GM19463 (cell line): ENCODE data around the gene CERK.

ENCODE experiments used
- ATAC-seq: cut with Tn5 transposase; IDR thresholded peaks from one replicate; pipeline ENCODE4 v1.9.1; 2021; ENCODE audit warnings: mild to moderate bottlenecking, moderate library complexity; ENCODE audit not compliant: unreplicated experiment

Gene CERK

DNA sequence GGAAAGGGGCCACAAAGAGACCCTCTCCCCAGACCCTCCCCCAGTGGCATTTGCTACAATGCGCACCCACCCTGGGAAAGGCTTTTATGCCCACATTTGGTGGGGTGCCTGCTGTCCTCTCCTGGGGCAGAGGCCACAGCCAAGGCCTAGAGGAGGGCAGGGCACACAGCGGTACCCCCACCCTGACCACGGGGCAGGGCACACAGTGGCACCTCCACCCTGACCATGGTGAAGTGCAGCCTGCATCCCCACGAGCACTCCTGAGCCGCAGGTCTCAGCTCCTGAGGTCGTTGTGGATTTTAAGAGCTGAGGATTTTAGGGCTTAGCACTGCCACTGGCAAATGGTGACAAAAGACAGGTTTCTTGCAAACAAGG lies 34.1 kb downstream of the CERK start:
- ATAC-seq: no peak

- ATAC-seq: no peak
Observed at GRCh38 chr22:46703171-46703995, 34.7 kb downstream of the CERK start.

- ATAC-seq: no peak
Observed at GRCh38 chr22:46701262-46701661, 36.8 kb downstream of the CERK start.

- no peak for ATAC-seq
Observed at GRCh38 chr22:46699091-46699490, 39.0 kb downstream of the CERK start.

DNA sequence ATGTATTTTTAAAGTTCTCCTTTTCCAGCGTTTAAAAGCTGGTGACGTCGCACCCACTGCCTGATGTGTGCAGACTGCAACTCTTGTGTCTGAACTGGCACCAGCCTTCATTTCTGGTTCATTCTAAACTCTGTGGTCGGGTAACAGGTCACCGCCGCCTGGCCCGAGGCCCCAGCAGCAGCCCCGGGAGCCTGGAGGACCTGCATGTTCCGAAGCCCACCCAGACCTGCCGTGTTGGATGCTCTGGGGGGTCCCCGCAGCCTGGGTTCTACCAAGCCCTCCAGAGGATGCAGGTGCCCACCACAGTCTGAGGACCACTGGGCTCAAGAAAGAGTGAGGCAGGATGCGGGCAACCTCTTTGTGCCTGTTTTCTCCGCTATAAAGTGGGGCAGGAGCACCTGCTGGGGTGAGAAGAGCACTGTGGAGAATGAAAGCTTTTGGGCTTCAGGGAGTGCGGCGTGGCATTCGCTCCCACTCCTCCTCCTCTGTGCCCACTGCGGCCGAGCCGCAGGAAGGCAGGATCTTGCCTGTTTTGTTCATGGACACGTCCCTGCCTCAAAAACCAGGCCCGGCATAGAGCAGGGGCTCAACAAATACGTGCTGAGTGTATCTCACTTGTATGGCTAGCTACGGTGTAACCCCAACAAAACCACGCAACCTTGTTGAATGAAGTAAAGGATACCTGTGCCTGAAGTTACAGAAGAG lies 40.1 kb downstream of the CERK start:
- ATAC-seq: no peak

- ATAC-seq: no peak
Observed at GRCh38 chr22:46696614-46697013, 41.4 kb downstream of the CERK start.

GRCh38 chr22:46696229-46696518 lies 41.9 kb downstream of the CERK start:
- no peak for ATAC-seq

DNA sequence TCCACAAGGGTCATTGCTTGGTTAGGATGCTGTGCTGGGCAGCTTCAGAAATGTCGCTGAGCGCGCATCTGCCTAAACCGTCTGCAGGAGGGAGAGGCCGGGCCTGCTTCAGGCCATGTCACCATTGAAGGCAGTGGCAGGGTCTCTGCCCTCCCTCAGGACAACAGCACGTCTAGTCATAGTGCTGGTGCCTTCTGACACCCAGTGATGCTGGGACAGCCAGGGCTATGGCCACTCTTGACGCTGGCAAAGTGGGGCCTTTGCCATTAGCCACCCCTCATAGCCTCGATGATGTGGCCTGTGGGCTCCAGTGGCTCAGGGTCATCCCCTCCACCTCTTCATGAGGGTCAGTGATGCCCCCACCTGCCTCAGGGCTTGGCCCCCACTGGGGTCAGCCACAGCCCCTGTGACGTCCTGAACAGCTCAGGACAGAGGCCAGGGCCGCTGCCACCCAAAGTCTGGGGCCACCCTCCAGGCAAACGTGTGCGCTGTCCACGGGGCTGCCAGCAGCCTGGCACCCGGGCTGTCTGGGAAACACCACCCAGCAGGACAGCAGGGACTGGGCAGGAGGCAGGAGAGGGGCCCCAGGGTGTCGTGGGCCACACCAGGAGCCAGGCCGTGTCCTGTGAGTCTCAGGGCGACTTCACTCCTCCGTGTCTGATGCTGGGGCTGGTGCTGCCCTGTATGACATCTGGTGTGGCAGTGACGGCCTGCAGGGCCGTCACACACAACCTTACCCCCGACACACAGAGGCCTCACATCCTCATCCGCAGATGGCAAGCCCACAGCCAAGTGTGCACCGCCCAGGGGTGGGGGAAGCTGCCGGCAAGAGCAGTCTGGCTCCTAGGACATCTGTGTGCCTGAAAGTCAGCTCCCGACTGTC lies 42.5 kb downstream of the CERK start:
- ATAC-seq: no peak

DNA sequence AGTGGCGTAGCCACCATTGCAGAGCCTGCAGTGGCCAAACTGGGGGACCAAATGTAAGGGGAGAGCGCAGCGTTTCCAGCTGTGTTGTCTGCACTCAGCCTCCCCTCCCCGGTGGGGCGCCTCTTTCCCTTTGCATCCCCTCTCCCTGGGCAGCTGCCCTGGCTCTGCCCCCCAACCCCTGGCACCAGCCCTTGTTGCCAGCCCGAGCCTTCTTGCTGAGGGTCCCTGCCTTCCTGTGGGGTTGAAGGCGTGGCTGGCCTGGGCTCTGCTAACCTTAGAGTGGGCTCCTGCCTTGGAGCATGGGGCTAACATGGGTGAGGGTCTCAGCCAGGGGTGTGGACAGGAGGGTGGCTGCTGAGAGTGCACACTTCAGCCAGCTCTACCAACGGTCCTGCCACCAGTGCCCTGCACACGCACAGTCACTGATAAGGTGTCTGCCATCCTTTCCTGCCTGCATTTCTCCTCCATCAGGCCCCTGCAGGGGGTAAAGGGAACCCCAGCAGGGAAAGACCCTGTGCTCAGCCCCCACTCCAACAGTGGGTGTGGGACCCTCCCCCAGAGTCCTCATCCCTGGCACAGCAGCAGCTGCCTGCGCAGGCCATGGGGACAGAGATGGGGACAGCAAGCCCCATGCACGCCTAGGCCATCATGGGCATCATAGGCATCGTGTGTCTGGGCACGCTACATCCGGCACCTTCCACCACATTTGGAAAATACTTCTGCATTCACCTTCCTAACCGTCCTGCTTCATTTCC lies 43.5 kb downstream of the CERK start:
- no peak for ATAC-seq

DNA sequence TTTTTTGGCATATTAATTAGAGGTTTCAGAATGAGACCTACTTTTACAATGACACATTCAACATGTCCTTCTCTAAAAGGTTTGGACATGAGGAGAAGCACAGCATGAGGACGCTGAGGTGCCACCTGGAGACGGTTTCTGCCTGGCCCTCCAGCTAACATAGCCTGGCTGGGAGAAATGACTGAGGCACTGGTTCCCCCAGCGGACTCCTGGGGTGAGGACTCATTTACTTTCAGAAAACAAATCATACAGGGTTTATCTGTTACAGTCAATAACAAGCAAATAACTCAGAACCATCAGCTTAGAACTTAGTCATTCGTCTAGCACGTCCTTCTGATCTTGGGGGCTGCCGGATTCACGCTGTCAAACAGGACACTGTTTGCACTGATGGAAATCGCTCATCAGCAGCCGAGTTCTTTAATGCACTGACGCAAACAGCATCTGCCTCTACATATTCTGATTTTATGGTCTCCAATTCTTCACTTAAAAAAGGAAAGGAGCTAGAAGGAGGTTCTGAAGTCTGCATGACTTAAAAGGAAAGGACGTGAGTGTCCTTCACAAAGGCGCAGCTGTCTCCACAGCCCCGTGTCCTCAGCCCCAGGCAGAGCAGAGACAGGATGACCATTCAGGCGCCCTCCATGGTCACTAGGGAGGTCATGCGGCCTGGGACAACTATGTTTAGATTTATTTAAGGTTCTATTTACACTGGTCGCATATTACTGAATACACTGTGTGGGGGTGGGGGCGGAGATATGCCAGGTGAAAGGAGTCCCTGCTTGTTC lies 44.2 kb downstream of the CERK start:
- no peak for ATAC-seq

- no peak for ATAC-seq
Observed at GRCh38 chr22:46691571-46691970, 46.5 kb downstream of the CERK start.

- no peak for ATAC-seq
Observed at GRCh38 chr22:46690146-46690545, 47.9 kb downstream of the CERK start.

DNA sequence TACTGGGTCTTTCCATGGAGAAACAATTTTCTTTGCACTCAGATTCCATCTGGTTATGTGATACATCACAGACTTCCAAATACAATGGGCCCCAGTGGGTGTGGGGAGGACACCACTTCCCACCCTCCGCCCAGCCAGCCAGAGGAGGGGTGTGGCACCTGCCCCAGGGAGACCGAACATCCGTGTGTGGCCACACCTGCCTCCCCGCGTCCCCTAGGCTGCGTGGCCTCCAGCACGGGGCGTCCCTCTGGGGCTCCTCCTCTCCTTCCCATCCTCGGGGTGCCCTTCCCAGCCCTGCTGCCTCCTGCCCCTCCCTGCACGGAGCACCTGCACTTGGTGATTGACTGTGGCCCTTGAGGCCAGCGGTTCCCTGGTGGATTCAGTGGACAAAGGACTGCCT lies 49.1 kb downstream of the CERK start:
- ATAC-seq: no peak

- no peak for ATAC-seq
Observed at GRCh38 chr22:46687460-46687859, 50.6 kb downstream of the CERK start.

- ATAC-seq: no peak
Observed at GRCh38 chr22:46687048-46687444, 51.0 kb downstream of the CERK start.

- no peak for ATAC-seq
Observed at GRCh38 chr22:46686221-46687047, 51.6 kb downstream of the CERK start.

- ATAC-seq: peak; percentile 90
Observed at GRCh38 chr22:46684706-46685105, 53.3 kb downstream of the CERK start.

DNA sequence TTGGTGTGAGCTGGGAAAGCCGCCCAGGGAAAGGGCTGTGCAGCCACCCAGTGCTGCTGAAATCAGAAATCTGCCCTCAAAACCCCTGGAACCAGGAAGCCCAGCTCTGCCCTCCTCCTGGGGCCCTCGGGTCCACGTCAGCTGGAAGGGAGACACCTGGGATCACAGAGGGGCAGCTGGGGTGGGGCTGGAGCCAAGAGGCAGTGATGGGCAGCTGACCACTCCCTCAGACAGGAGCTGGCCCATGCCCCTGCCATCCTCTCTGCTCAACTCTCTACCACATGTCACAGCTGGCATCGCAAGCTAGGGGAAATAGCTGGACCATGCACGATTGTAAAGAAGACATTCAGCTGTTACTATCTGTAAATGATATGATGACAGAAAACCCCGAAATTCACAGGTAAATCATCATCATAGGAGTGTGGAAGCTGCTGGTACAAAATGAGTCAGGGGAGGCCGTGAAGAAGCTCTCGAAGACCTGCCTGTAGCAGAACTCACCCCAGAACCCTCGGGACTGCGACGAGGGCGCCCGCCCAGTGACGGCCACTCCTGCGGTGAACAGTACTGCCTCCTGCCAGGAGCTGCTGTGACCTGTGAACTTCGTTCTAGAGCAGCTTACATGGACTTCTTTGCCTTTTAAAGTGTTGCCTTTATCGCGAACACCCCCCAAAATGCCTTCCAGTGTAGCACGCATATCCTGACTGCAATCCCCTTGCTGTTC lies 55.9 kb downstream of the CERK start:
- ATAC-seq: no peak

DNA sequence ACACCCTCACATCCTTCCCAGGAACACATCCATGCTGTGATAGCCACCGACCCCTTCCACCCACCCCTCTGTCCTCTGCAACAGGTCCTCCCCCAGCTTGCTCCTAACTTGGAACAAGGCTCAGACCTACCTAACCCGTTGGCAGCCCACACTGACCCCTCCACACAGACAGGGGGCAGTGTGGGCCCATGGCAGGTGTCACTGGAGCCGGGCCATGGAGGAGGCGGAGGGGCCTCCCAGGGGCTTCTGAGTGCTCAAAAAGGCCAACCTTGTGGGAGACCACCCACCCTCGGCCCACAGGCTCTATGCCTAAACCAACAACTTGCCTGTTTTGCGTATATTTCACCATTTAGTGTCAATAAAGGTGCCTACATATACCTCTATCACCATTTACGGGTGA lies 57.0 kb downstream of the CERK start:
- no peak for ATAC-seq
